Peyer's patch (tissue), 4 donors: ENCODE measurements around the gene PDIA5.

ENCODE experiments used
- POLR2A ChIP-seq, 2 donors: fragments of 450-650 bp; IDR thresholded peaks; one replicate each; pipeline ENCODE4 v1.5.1; 2017; ENCODE audit warnings: antibody characterized with exemption in 2 of 2, mild to moderate bottlenecking in 2 of 2, moderate library complexity in 2 of 2
- TF ChIP-seq, protein P1 (sequence below), 6 experiments: fragments of 450-650 bp in 4 of 6; fragments of 200-600 bp in 2 of 6; sonication (generic) in 1 of 6; IDR thresholded peaks; one replicate each; pipeline ENCODE4 v1.5.1; 2017 to 2019; ENCODE audit warnings: antibody characterized with exemption in 6 of 6, mild to moderate bottlenecking in 3 of 6, moderate library complexity in 1 of 6

DNA sequence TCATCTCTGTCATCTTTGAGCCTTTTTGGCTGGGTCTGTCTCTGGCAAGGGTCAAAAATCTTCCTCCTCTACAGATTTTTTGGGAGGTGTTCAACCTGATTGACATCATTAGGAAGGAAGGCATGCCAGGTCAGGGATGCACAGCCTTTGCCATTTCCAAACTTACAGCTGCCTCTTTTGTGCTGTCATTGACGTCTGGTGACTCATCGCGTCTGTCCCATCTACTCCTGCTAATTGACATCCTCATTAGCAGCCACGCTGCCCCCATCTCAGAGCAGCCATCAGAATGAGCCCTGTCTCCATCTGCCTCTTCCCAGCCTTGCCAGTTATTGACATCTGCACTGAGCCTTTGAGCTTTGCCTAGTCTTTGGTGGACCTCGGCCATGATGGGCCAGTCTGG lies 53.0 kb downstream of the PDIA5 start:
- TF ChIP-seq, protein P1, sequence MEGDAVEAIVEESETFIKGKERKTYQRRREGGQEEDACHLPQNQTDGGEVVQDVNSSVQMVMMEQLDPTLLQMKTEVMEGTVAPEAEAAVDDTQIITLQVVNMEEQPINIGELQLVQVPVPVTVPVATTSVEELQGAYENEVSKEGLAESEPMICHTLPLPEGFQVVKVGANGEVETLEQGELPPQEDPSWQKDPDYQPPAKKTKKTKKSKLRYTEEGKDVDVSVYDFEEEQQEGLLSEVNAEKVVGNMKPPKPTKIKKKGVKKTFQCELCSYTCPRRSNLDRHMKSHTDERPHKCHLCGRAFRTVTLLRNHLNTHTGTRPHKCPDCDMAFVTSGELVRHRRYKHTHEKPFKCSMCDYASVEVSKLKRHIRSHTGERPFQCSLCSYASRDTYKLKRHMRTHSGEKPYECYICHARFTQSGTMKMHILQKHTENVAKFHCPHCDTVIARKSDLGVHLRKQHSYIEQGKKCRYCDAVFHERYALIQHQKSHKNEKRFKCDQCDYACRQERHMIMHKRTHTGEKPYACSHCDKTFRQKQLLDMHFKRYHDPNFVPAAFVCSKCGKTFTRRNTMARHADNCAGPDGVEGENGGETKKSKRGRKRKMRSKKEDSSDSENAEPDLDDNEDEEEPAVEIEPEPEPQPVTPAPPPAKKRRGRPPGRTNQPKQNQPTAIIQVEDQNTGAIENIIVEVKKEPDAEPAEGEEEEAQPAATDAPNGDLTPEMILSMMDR (IDR thresholded peaks at IDR 0.05) = no peak
- TF ChIP-seq POLR2A (IDR thresholded peaks at IDR 0.05) = no peak
